Measurements from ENCODE around the gene IQCF6.
"Not testable (repeated sequence)": the region's sequence is repeated elsewhere in the genome, so short reads cannot be mapped to it uniquely, and the experiment has no call there.

Gene IQCF6

DNA sequence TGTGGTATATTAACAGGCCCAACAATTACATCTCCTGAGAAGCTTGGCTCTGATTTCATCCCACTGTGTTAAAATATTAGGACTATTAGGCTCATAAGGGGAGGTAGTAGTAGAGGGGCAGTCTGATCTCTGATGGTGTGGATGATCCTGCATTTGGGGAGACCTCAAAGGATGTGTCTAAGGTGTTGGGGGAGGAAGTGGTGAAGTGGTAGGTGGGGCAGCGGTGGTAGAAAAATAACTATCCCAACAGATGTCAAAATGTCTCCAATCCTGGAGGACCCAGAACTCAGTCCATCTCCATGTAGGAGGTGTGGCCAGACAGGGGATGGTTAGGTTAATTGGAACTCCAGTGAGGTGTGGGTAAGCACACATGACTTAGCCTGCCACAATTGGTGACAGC is 10.4 kb upstream of the IQCF6 start:
- TF ChIP-seq, protein P1, sequence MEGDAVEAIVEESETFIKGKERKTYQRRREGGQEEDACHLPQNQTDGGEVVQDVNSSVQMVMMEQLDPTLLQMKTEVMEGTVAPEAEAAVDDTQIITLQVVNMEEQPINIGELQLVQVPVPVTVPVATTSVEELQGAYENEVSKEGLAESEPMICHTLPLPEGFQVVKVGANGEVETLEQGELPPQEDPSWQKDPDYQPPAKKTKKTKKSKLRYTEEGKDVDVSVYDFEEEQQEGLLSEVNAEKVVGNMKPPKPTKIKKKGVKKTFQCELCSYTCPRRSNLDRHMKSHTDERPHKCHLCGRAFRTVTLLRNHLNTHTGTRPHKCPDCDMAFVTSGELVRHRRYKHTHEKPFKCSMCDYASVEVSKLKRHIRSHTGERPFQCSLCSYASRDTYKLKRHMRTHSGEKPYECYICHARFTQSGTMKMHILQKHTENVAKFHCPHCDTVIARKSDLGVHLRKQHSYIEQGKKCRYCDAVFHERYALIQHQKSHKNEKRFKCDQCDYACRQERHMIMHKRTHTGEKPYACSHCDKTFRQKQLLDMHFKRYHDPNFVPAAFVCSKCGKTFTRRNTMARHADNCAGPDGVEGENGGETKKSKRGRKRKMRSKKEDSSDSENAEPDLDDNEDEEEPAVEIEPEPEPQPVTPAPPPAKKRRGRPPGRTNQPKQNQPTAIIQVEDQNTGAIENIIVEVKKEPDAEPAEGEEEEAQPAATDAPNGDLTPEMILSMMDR (IDR thresholded peaks at IDR 0.05; ENCODE audit: low read depth, low read length, missing control alignments) = no peak
- no peak overlapping the region for H3K27ac ChIP-seq
- no peak overlapping the region for H3K4me3 ChIP-seq (ENCODE audit: low read depth, low read length)
- DNase-seq = no peak
- H3K27me3 ChIP-seq (replicated peaks) = no peaks in the 10 kb centered on the region
- in situ Hi-C loops (cut with HindIII; ENCODE audit: low pct_ligation_motif_present, low sequenced_read_pairs) = no loop called here
- no peaks in the 10 kb centered on the region for H3K36me3 ChIP-seq (replicated peaks)

DNA sequence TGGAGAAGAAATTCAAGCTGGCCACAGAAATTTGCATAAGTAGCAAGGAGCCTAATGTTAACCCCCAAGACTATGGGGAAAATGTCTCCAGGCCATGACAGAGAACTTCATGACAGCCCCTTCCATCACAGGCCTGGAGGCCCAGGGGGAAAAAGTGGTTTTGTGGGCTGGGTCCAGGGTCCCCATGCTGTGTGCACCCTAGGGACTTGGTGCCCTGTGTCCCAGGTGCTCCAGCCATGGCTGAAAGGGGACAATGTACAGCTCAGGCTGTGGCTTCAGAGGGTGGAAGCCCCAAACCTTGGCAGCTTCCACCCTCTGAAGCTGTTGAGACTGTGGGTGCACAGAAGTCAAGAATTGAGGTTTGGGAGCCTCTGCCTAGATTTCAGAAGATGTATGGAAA is 8.5 kb upstream of the IQCF6 start:
- DNase-seq; in situ Hi-C loops (cut with HindIII; ENCODE audit: low pct_ligation_motif_present, low sequenced_read_pairs); H3K4me3 ChIP-seq (ENCODE audit: low read depth, low read length); H3K27ac ChIP-seq; H3K36me3 ChIP-seq (replicated peaks); H3K27me3 ChIP-seq (replicated peaks): not testable (repeated sequence)

DNA sequence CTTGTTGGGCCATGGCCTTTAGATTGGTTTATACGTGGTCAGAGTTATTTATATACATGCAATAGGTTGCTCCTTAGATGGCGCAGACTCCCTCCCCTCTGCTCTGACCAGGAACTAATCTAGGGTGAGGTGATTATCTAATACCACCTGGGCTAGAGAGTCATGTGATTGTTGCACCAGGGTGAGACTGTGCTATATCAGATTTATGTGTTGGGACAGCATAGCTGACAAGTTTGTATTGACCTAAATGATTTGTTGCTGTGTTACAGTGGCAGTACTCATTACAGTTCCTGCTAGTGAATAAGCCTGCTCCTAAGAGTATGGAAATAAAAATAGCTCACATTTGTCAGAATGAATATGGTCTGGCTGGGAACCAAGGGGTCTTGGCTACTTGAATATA is 7.2 kb upstream of the IQCF6 start:
- no peak overlapping the region for H3K4me3 ChIP-seq (ENCODE audit: low read depth, low read length)
- in situ Hi-C loops (cut with HindIII; ENCODE audit: low pct_ligation_motif_present, low sequenced_read_pairs) = no loop called here
- DNase-seq = no peak
- TF ChIP-seq, protein P1 (IDR thresholded peaks at IDR 0.05; ENCODE audit: low read depth, low read length, missing control alignments) = no peak
- no peaks in the 10 kb centered on the region for H3K36me3 ChIP-seq (replicated peaks)
- H3K27ac ChIP-seq = no peak overlapping the region
- H3K27me3 ChIP-seq (replicated peaks) = peaks cover 3% of the 10 kb centered on the region

DNA sequence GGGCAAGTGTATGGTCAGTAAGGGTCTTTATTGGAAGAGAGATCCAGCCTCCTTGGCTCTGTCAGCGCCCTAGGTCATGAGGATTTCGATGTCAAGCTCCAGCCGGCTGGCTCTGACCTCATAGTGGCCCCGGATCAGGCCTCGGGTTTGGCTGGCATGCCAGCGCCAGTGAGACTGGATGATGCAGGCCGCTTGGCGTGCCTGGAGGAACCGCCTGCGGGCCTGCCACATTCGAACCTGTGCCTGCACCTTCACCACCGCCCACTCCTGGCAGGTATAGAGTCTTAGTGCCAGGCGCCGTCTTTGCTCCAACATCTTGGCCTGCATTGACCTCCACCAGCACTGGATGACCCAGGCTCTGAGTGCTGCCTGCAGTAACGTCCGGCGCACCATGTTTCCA is 483 bp downstream of the IQCF6 start:
- Histone ChIP-seq H3K27ac (no peak overlapping the region), H3K36me3 (replicated peaks) (no peaks in the 10 kb centered on the region), H3K27me3 (replicated peaks) (peaks cover 2% of the 10 kb centered on the region), H3K4me3 (ENCODE audit: low read depth, low read length) (no peak overlapping the region)
- TF ChIP-seq, protein P1 (IDR thresholded peaks at IDR 0.05; ENCODE audit: low read depth, low read length, missing control alignments) = no peak
- in situ Hi-C loops (cut with HindIII; ENCODE audit: low pct_ligation_motif_present, low sequenced_read_pairs) = no loop called here
- no peak for DNase-seq

DNA sequence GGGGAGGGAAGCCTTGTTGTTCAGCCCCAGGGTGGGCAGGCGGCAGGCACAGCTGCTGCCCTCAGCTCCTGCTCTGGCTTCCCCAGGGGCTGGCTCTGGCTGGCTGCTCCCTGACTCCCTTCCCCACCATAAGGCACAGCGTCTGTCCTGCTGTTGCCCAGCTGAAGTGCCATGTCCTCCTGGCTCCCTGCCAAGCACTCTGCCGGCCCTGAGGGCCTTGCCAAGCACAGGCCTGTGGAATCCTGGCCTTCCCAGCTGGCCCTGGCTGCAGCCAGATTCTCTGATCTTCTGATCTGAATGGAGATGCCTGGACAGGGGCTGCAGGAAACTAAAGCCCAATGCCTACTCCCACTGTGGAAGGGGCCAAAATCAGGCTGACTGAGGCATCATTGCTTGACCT is 1.1 kb downstream of the IQCF6 start:
- H3K27ac ChIP-seq = no peak overlapping the region
- TF ChIP-seq, protein P1 (IDR thresholded peaks at IDR 0.05; ENCODE audit: low read depth, low read length, missing control alignments) = no peak
- in situ Hi-C loops (cut with HindIII; ENCODE audit: low pct_ligation_motif_present, low sequenced_read_pairs) = no loop called here
- no peaks in the 10 kb centered on the region for H3K36me3 ChIP-seq (replicated peaks)
- no peaks in the 10 kb centered on the region for H3K27me3 ChIP-seq (replicated peaks)
- DNase-seq = no peak
- no peak overlapping the region for H3K4me3 ChIP-seq (ENCODE audit: low read depth, low read length)

DNA sequence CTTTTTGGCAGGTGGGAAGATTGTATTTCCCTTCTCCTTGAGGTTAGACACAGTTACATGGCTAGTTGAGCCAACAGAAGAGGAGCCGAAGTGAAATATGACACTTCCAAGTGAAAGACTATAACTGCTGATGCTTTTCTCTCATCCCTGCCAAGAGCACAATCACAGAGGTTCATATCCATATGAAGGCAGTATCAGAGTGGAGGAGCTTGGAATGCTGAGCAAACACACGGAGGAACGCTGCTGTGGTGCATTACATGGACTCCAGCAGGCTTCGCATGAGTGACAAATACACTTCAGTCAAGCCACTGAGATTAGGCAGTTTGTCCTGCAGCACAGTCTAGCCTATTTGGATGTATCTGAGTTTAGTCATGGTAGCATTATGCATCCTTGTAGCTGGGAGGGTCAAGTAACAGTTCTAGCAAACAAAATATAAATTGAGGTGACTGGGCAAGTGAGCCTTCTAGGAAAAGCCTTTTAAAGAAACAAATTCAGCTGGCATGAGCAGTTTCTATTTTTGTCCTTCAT is 5.4 kb downstream of the IQCF6 start:
- TF ChIP-seq, protein P1 (IDR thresholded peaks at IDR 0.05; ENCODE audit: low read depth, low read length, missing control alignments) = no peak
- Histone ChIP-seq H3K4me3 (ENCODE audit: low read depth, low read length) (no peak overlapping the region), H3K27ac (no peak overlapping the region), H3K36me3 (replicated peaks) (no peaks in the 10 kb centered on the region), H3K27me3 (replicated peaks) (no peaks in the 10 kb centered on the region)
- in situ Hi-C loops (cut with HindIII; ENCODE audit: low pct_ligation_motif_present, low sequenced_read_pairs) = no loop called here
- DNase-seq = peak; percentile 7

Measured in brain microvascular endothelial cell (primary cell).